Measurements from ENCODE around the gene GPN2.
"Not testable (repeated sequence)": the region's sequence is repeated elsewhere in the genome, so short reads cannot be mapped to it uniquely, and the experiment has no call there.

GPN2 gene

GRCh38 chr1:26900815-26901511 is 10.9 kb upstream of the GPN2 start:
- peak in 1 of 3 experiments; percentile 45 for DNase-seq

GRCh38 chr1:26900001-26900814 is 10.1 kb upstream of the GPN2 start, which contains the start of gene GPATCH3:
GPATCH3 (minus strand) TSS chr1:26900467; CDS start chr1:26900442, 25 bp downstream.
- DNase-seq: peak; percentile 89 to 96 (median 96)

GRCh38 chr1:26897351-26897750 is 7.3 kb upstream of the GPN2 start:
- no peak for DNase-seq

GRCh38 chr1:26894263-26894662 is 4.2 kb upstream of the GPN2 start:
- no peak for DNase-seq

- DNase-seq: no peak
These were observed 349 bp upstream of the GPN2 start for GRCh38 chr1:26890467-26890796.

GRCh38 chr1:26888231-26888630 is 1.9 kb downstream of the GPN2 start:
- DNase-seq: no peak

GRCh38 chr1:26887125-26887524 is 3.0 kb downstream of the GPN2 start:
- peak in 1 of 3 experiments; percentile 12 for DNase-seq

- DNase-seq: no peak
These were observed 7.2 kb downstream of the GPN2 start for GRCh38 chr1:26882696-26883463.

GRCh38 chr1:26881611-26882010 is 8.5 kb downstream of the GPN2 start:
- DNase-seq: not testable (repeated sequence)

- DNase-seq: no peak
These were observed 10.3 kb downstream of the GPN2 start for GRCh38 chr1:26879793-26880192.

- no peak for DNase-seq
These were observed 12.8 kb downstream of the GPN2 start for GRCh38 chr1:26877326-26877725.

GRCh38 chr1:26874896-26875295 is 15.2 kb downstream of the GPN2 start:
- no peak for DNase-seq

GRCh38 chr1:26873097-26873496 is 17.0 kb downstream of the GPN2 start:
- not testable (repeated sequence) for DNase-seq

- peak; percentile 98 to 99 (median 98) for DNase-seq
These were observed 25.2 kb downstream of the GPN2 start for GRCh38 chr1:26864610-26865480.

- DNase-seq: no peak
These were observed 26.4 kb downstream of the GPN2 start for GRCh38 chr1:26863685-26864077.

GRCh38 chr1:26862781-26863684 is 27.1 kb downstream of the GPN2 start, which contains the start of gene SFN:
SFN (plus strand) TSS chr1:26863149; CDS start chr1:26863213, 64 bp downstream.
- DNase-seq: peak; percentile 7 to 79 (median 20)

- DNase-seq: peak in 2 of 3 experiments; percentile 39 to 77
These were observed 28.1 kb downstream of the GPN2 start for GRCh38 chr1:26861889-26862378.

GRCh38 chr1:26861286-26861701 is 28.8 kb downstream of the GPN2 start:
- DNase-seq: no peak

GRCh38 chr1:26858891-26859640 is 31.0 kb downstream of the GPN2 start:
- DNase-seq: no peak

- DNase-seq: no peak
These were observed 31.9 kb downstream of the GPN2 start for GRCh38 chr1:26858160-26858559.
